ENCODE measurements around the gene RCE1.

RCE1 gene

DNA sequence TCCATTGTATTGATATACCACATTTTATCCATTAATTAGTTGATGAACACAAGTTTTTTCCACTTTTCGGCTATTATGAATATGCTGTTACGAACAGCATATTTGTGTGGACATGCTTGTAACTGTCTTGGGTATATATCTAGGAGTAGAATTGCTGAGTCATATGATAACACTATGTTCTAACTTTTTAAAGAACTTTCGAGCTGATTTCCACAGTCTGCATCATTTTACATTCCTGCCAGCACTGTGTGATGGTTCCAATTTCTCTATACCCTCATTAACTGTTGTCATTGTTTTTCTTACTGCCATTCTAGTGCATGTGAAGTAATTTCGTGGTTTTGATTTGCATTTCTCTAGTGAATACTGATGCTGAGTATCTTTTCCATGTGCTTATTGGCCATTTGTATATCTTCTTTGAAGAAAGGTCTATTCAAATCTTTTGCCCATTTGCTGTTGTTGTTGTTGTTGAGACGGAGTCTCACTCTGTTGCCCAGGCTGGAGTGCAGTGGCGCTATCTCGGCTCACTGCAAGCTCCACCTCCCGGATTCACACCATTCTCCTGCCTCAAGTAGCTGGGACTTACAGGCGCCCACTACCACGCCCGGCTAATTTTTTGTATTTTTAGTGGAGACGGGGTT is 7.4 kb upstream of the RCE1 start:
- no peak overlapping the region for H3K4me3 ChIP-seq (replicated peaks; ENCODE audit: low read depth, low read length)
- peak; percentile 66 for DNase-seq (ENCODE audit: low read depth)
- TF ChIP-seq, protein P1, sequence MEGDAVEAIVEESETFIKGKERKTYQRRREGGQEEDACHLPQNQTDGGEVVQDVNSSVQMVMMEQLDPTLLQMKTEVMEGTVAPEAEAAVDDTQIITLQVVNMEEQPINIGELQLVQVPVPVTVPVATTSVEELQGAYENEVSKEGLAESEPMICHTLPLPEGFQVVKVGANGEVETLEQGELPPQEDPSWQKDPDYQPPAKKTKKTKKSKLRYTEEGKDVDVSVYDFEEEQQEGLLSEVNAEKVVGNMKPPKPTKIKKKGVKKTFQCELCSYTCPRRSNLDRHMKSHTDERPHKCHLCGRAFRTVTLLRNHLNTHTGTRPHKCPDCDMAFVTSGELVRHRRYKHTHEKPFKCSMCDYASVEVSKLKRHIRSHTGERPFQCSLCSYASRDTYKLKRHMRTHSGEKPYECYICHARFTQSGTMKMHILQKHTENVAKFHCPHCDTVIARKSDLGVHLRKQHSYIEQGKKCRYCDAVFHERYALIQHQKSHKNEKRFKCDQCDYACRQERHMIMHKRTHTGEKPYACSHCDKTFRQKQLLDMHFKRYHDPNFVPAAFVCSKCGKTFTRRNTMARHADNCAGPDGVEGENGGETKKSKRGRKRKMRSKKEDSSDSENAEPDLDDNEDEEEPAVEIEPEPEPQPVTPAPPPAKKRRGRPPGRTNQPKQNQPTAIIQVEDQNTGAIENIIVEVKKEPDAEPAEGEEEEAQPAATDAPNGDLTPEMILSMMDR (IDR thresholded peaks at IDR 0.05; ENCODE audit: low read length, missing control alignments), result no peak

DNA sequence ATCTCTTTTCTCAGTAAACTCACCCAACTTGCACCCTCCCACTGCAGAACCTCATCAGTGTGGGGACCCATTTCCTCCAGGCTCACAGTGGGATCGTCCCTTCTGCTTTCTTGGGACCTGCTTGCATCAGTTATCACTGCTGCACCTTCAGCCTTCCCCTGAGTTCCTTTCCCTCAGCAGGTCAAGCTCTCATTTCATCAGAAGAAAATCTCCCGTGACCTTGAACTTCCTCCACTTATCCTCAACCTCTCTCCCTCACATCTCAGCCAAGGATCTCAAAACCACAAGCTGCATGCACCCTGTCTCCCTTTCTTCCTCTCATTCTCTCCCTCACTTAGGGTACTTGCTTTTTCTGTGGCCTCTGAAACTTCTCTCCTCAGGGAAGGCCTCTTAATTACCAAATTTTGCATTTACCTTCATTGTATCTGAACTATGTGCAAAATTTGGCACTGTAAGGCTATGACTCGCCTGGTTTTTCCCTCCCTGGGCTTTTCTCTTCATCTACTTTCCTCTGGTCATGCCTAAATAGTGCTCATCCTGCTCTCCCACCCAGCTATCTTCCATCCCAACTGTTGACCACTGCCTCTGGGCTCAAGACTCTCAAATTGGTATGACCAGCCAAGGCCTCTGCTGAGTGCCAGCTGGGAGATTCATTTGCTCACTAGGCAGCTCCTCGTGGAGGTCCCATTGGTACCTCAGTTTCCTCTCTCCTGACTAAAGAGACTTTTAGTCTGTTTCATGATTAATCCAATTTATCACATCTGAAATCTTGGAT is 2.7 kb upstream of the RCE1 start:
- no peak overlapping the region for H3K4me3 ChIP-seq (replicated peaks; ENCODE audit: low read depth, low read length)
- DNase-seq (ENCODE audit: low read depth), result no peak
- TF ChIP-seq, protein P1 (IDR thresholded peaks at IDR 0.05; ENCODE audit: low read length, missing control alignments), result no peak

DNA sequence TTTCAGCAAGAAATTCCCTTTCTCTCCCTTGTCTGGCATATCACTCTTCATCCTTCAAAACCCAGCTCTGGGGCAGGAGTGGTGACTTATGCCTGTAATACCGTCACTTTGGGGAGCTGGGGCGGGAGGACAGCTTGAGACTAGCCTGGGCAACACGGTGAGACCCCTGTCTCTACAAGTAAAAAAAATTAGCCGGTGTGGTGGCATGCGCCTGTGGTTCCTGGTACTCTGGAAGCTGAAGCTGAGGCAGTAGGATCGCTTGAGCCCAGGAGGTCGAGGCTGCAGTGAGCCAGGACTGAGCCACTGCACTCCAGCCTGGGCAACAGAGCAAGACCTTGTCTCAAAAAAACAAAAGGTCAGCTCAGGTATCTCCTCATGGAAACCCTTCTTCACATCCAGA is 1.4 kb upstream of the RCE1 start:
- H3K4me3 ChIP-seq (replicated peaks; ENCODE audit: low read depth, low read length), result peak overlapping the region; percentile 97
- TF ChIP-seq, protein P1 (IDR thresholded peaks at IDR 0.05; ENCODE audit: low read length, missing control alignments), result no peak
- no peak for DNase-seq (ENCODE audit: low read depth)

DNA sequence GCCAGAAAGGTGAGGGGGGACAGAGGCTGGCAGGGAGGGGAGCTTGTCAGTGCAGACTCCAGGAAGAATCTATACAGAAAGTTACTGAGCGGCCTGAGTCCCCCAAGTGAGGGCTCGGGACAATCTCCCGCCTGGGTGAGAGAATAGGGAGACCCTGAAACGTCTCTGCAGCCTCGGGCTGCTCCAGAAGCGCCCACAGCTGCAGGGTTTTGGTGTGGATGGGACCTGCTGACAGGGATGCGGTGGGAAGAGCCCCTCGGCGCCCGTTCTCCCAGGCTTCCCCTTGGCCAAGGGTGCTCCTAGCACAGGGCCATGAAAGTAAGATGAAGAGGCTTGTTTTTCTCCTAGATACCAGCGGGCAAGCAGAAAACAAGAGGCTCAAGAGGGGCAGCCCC is 743 bp upstream of the RCE1 start:
- TF ChIP-seq, protein P1 (IDR thresholded peaks at IDR 0.05; ENCODE audit: low read length, missing control alignments), result no peak
- H3K4me3 ChIP-seq (replicated peaks; ENCODE audit: low read depth, low read length), result peak overlapping the region; percentile 97
- DNase-seq (ENCODE audit: low read depth), result no peak

DNA sequence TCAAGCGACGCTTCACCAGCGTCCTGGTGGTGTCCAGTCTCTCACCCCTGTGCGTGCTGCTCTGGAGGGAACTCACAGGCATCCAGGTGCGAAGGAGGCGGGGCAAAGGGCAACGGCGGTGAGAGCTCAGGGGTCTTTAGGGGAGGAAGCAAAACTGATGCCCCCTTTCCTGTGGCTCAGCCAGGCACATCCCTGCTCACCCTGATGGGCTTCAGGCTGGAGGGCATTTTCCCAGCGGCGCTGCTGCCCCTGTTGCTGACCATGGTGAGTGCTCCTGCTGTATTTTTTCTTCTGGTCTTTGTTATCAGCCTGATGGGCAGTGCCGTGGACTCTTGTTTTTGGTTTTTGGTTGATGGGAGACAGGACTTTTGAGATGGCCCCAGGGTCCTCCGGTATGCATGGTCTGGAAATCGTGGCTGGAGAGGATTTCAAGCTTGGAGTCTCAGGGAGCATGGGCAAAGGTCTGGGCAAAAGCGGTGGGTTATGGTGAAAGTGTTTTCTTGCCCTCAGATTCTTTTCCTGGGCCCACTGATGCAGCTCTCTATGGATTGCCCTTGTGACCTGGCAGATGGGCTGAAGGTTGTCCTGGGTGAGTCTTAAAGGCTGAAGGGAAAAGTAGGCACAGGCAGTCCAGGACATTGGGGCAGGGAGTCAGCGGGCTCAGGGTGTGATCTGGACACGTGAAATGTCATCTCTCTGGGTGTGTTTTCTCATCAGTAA is 695 bp downstream of the RCE1 start:
- no peak for DNase-seq (ENCODE audit: low read depth)
- peak overlapping the region; percentile 97 for H3K4me3 ChIP-seq (replicated peaks; ENCODE audit: low read depth, low read length)
- TF ChIP-seq, protein P1 (IDR thresholded peaks at IDR 0.05; ENCODE audit: low read length, missing control alignments), result no peak

DNA sequence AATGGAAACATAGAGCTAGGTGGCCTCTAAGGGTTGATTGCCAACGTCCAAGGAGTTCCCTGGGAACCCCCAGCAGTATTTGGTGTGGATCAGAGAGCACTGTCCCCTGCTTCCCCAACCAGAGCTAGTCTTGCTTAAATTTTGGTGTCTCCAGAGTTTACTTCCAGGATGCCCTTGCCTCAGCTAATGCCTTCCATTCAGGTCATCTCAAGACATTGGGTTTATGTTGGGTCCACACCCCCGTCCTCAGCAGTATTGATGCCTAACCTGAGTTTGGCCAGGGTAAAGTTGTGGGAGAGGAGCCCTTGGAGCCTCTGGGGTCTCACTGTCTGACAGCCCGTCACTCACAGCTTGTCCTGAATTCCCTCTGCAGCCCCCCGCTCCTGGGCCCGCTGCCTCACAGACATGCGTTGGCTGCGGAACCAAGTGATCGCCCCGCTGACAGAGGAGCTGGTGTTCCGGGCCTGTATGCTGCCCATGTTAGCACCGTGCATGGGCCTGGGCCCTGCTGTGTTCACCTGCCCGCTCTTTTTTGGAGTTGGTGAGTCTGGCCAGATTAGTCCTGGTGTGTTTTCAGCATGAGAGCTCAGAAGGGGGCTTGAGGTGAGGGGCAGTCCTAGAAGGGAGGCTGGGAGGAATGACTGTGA is 1.4 kb downstream of the RCE1 start:
- TF ChIP-seq, protein P1 (IDR thresholded peaks at IDR 0.05; ENCODE audit: low read length, missing control alignments), result no peak
- H3K4me3 ChIP-seq (replicated peaks; ENCODE audit: low read depth, low read length), result peak overlapping the region; percentile 97

More for the DNA sequence above, 1.4 kb downstream of the RCE1 start:
- DNase-seq (ENCODE audit: low read depth), result no peak

All from fibroblast of pulmonary artery (primary cell).